ENCODE measurements around the gene DUS2. TPM values are rescaled to one million over a fixed set of nuclear protein-coding genes. Genes with fewer than 3 reads are reported as not detected.
A peak's percentile ranks its signal among the peaks of the same experiment; 100 is the strongest.

DUS2 gene
- total and polyA plus RNA-seq, 9 of the 15 experiments (the other 6 are each of a cell fraction or from before 2014, with no cell fraction given) = 5.8 to 22.5 (median 20.6) TPM

DNA sequence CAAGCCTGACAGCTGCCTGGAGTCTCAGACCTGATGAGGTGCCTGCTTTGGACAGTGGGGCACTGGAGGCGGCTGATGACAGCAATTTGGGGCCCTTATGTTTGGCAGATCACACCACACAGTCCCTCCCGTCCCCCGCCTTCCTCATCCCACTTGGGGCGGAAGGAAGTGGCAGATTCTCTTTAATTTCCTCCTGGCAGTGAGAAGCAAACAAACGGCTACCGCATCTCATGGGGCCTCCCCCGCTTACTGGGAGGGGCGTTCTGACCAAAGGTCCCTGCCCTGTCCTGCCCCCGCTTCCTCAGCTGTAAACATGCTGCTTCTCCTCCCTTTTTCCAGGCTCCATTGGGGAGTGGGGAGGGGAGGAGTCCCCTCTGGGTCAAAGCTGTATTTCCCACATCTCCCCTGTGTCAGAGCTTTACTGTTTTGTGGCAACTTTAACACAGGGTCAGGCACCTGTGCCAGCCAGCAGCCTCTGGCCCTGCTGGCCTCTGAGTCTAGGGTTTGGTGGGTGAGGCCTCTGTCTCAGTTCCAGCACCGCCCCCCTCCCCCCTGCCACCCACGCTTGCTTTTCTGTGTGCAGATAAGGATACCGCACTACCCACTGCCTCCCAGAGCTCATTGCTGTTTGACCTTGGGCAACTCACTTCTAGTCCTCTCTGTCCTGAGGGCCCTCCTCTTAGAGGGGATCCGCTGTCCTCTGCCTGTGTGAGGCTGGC, 56.7 kb downstream of the DUS2 start (continued):
- no peak; the same call in 1 of the 2 replicates for TF ChIP-seq ZNF347 (CRISPR knock-in tag; IDR thresholded peaks at IDR 0.05; ENCODE audit: low read depth)
- no peak for TF ChIP-seq ZNF431 (CRISPR knock-in tag; IDR thresholded peaks at IDR 0.05)
- peak; percentile 63; the same call in 1 of the 2 replicates for TF ChIP-seq ZBTB17 (CRISPR knock-in tag; IDR thresholded peaks at IDR 0.05)
- no peak for TF ChIP-seq ZNF668 (CRISPR knock-in tag; IDR thresholded peaks at IDR 0.05)
- TF ChIP-seq, protein P1, sequence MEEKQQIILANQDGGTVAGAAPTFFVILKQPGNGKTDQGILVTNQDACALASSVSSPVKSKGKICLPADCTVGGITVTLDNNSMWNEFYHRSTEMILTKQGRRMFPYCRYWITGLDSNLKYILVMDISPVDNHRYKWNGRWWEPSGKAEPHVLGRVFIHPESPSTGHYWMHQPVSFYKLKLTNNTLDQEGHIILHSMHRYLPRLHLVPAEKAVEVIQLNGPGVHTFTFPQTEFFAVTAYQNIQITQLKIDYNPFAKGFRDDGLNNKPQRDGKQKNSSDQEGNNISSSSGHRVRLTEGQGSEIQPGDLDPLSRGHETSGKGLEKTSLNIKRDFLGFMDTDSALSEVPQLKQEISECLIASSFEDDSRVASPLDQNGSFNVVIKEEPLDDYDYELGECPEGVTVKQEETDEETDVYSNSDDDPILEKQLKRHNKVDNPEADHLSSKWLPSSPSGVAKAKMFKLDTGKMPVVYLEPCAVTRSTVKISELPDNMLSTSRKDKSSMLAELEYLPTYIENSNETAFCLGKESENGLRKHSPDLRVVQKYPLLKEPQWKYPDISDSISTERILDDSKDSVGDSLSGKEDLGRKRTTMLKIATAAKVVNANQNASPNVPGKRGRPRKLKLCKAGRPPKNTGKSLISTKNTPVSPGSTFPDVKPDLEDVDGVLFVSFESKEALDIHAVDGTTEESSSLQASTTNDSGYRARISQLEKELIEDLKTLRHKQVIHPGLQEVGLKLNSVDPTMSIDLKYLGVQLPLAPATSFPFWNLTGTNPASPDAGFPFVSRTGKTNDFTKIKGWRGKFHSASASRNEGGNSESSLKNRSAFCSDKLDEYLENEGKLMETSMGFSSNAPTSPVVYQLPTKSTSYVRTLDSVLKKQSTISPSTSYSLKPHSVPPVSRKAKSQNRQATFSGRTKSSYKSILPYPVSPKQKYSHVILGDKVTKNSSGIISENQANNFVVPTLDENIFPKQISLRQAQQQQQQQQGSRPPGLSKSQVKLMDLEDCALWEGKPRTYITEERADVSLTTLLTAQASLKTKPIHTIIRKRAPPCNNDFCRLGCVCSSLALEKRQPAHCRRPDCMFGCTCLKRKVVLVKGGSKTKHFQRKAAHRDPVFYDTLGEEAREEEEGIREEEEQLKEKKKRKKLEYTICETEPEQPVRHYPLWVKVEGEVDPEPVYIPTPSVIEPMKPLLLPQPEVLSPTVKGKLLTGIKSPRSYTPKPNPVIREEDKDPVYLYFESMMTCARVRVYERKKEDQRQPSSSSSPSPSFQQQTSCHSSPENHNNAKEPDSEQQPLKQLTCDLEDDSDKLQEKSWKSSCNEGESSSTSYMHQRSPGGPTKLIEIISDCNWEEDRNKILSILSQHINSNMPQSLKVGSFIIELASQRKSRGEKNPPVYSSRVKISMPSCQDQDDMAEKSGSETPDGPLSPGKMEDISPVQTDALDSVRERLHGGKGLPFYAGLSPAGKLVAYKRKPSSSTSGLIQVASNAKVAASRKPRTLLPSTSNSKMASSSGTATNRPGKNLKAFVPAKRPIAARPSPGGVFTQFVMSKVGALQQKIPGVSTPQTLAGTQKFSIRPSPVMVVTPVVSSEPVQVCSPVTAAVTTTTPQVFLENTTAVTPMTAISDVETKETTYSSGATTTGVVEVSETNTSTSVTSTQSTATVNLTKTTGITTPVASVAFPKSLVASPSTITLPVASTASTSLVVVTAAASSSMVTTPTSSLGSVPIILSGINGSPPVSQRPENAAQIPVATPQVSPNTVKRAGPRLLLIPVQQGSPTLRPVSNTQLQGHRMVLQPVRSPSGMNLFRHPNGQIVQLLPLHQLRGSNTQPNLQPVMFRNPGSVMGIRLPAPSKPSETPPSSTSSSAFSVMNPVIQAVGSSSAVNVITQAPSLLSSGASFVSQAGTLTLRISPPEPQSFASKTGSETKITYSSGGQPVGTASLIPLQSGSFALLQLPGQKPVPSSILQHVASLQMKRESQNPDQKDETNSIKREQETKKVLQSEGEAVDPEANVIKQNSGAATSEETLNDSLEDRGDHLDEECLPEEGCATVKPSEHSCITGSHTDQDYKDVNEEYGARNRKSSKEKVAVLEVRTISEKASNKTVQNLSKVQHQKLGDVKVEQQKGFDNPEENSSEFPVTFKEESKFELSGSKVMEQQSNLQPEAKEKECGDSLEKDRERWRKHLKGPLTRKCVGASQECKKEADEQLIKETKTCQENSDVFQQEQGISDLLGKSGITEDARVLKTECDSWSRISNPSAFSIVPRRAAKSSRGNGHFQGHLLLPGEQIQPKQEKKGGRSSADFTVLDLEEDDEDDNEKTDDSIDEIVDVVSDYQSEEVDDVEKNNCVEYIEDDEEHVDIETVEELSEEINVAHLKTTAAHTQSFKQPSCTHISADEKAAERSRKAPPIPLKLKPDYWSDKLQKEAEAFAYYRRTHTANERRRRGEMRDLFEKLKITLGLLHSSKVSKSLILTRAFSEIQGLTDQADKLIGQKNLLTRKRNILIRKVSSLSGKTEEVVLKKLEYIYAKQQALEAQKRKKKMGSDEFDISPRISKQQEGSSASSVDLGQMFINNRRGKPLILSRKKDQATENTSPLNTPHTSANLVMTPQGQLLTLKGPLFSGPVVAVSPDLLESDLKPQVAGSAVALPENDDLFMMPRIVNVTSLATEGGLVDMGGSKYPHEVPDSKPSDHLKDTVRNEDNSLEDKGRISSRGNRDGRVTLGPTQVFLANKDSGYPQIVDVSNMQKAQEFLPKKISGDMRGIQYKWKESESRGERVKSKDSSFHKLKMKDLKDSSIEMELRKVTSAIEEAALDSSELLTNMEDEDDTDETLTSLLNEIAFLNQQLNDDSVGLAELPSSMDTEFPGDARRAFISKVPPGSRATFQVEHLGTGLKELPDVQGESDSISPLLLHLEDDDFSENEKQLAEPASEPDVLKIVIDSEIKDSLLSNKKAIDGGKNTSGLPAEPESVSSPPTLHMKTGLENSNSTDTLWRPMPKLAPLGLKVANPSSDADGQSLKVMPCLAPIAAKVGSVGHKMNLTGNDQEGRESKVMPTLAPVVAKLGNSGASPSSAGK (IDR thresholded peaks at IDR 0.05) = peak; percentile 33; the same call in 1 of the 2 replicates
- TF ChIP-seq NEUROD1 (IDR thresholded peaks at IDR 0.05; ENCODE audit: borderline replicate concordance, low read depth, low read length, partially characterized antibody) = peak; percentile 63
- peak; percentile 61; the same call in 1 of the 2 replicates for TF ChIP-seq TCF3 (CRISPR knock-in tag; IDR thresholded peaks at IDR 0.05)
- peak; percentile 88 for TF ChIP-seq ZKSCAN8 (CRISPR knock-in tag; IDR thresholded peaks at IDR 0.05)
- peak; percentile 68 for TF ChIP-seq ZNF644 (tag; IDR thresholded peaks at IDR 0.05; ENCODE audit: low read depth)
- TF ChIP-seq MECOM (CRISPR knock-in tag; IDR thresholded peaks at IDR 0.05) = no peak
- TF ChIP-seq ZNF76 (CRISPR knock-in tag; IDR thresholded peaks at IDR 0.05; ENCODE audit: borderline replicate concordance) = peak; percentile 85
- peak; percentile 28 for TF ChIP-seq MTA2 (IDR thresholded peaks at IDR 0.05; ENCODE audit: low read depth)
- TF ChIP-seq RCOR1 (IDR thresholded peaks at IDR 0.05; ENCODE audit: borderline replicate concordance in 1 of 2, low read depth in 2 of 2, low read length in 2 of 2) = peak in 1 of 2 experiments; percentile 89; a peak in 3 of 4 replicates
- TF ChIP-seq MCM7 (IDR thresholded peaks at IDR 0.05) = no peak
- TF ChIP-seq, protein P2, sequence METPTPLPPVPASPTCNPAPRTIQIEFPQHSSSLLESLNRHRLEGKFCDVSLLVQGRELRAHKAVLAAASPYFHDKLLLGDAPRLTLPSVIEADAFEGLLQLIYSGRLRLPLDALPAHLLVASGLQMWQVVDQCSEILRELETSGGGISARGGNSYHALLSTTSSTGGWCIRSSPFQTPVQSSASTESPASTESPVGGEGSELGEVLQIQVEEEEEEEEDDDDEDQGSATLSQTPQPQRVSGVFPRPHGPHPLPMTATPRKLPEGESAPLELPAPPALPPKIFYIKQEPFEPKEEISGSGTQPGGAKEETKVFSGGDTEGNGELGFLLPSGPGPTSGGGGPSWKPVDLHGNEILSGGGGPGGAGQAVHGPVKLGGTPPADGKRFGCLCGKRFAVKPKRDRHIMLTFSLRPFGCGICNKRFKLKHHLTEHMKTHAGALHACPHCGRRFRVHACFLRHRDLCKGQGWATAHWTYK (CRISPR knock-in tag; IDR thresholded peaks at IDR 0.05) = peak; percentile 83; the same call in 1 of the 2 replicates
- TF ChIP-seq MCM2 (IDR thresholded peaks at IDR 0.05; ENCODE audit: low read depth) = no peak
